ENCODE results near the gene PEX12.

Gene PEX12

GRCh38 chr17:35545150-35545549 is 33.2 kb downstream of the PEX12 start:
- TF ChIP-seq ZNF670 (tag by site-specific recombination; IDR thresholded peaks at IDR 0.05; ENCODE audit: low read depth) (no peak), ZNF37A (tag by site-specific recombination; IDR thresholded peaks at IDR 0.05) (no peak), ZNF18 (tag by site-specific recombination; IDR thresholded peaks at IDR 0.05) (no peak), ZNF560 (tag by site-specific recombination; IDR thresholded peaks at IDR 0.05; ENCODE audit: borderline replicate concordance) (no peak), ZSCAN16 (tag by site-specific recombination; IDR thresholded peaks at IDR 0.05) (no peak), GLI2 (tag by site-specific recombination; IDR thresholded peaks at IDR 0.05; ENCODE audit: borderline replicate concordance, low read depth) (no peak), ZBTB48 (tag by site-specific recombination; IDR thresholded peaks at IDR 0.05) (no peak), PRDM2 (tag by site-specific recombination; IDR thresholded peaks at IDR 0.05; ENCODE audit: borderline replicate concordance) (no peak), ZFHX2 (tag by site-specific recombination; conservative IDR thresholded peaks at IDR 0.05) (no peak), KLF9 (tag by site-specific recombination; IDR thresholded peaks at IDR 0.05; ENCODE audit: low read depth) (no peak), ZFP41 (tag by site-specific recombination; IDR thresholded peaks at IDR 0.05; ENCODE audit: borderline replicate concordance) (no peak), ZNF660 (tag by site-specific recombination; IDR thresholded peaks at IDR 0.05) (no peak), ZNF600 (tag by site-specific recombination; IDR thresholded peaks at IDR 0.05) (no peak), ZNF626 (tag by site-specific recombination; IDR thresholded peaks at IDR 0.05) (no peak), ZNF585B (tag by site-specific recombination; IDR thresholded peaks at IDR 0.05) (no peak), MZF1 (tag by site-specific recombination; IDR thresholded peaks at IDR 0.05; ENCODE audit: borderline replicate concordance) (no peak), GFI1B (tag by site-specific recombination; IDR thresholded peaks at IDR 0.05) (no peak), ZNF112 (tag by site-specific recombination; IDR thresholded peaks at IDR 0.05) (no peak), ZNF768 (tag by site-specific recombination; IDR thresholded peaks at IDR 0.05) (no peak), ZNF639 (tag by site-specific recombination; IDR thresholded peaks at IDR 0.05) (no peak)
- no peak overlapping the region for H3K4me3 ChIP-seq (ENCODE audit: low read depth, low read length)
- ChIA-PET POLR2A (no interaction called here), CTCF (interaction anchor here (1.0 to 4.3 kb wide), 3 partner anchors 10 to 233 kb away, joined by 4 to 19 read pairs (median 5); no protein-coding TSS in a partner anchor)
- no peaks in the 10 kb centered on the region for H3K9me3 ChIP-seq (ENCODE audit: control insufficient read depth, insufficient read depth, low read depth, low read length)
- no peaks in the 10 kb centered on the region for H3K36me3 ChIP-seq (ENCODE audit: control insufficient read depth in 2 of 2, insufficient read depth in 1 of 2, low read length in 2 of 2)
- H3K27ac ChIP-seq (ENCODE audit: extremely low read depth, low read depth, low read length): no peak overlapping the region
- H3K4me1 ChIP-seq (ENCODE audit: control insufficient read depth, insufficient read depth, low read length): no peaks in the 10 kb centered on the region
